Skin epidermis (tissue), 12 donors: Measurements from ENCODE around the gene TGFBR3.

ENCODE experiments used
- H3K27ac ChIP-seq, 21 experiments: fragments of 200-600 bp; sonication (generic) in 11 of 21; one replicate each; pipeline ENCODE4 v1.5.0; 2020; ENCODE audit warnings: mild to moderate bottlenecking in 3 of 21, inconsistent platforms in 2 of 21, moderate library complexity in 2 of 21
- H3K4me3 ChIP-seq, 7 experiments: fragments of 200-600 bp; sonication (generic) in 2 of 7; one replicate each; pipeline ENCODE4 v1.5.0; 2020; ENCODE audit warnings: inconsistent platforms in 2 of 7, mild to moderate bottlenecking in 2 of 7, moderate library complexity in 1 of 7

The TGFBR3 gene

DNA sequence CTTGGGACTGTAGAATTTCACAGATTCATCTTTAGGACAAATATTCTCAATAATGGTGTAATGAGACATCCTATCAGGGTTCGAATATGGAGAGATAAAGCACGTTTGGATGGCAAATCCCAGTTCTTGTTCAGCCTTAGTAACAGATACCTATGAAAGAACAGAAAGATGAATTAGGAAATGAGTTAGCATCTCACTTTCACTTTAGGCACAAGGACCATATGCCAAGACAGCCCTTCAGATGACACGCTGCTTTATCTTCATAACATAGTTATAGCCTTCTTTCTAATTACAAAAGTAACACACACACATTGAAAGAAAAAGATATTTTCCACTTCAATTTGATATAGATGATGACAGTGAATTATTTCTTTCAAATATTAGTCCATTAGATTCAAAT, 173.6 kb downstream of the TGFBR3 start:
- H3K4me3 ChIP-seq: no peak overlapping the region
- H3K27ac ChIP-seq: peak overlapping the region in 8 of 21 experiments; percentile 5 to 74 (median 54)

DNA sequence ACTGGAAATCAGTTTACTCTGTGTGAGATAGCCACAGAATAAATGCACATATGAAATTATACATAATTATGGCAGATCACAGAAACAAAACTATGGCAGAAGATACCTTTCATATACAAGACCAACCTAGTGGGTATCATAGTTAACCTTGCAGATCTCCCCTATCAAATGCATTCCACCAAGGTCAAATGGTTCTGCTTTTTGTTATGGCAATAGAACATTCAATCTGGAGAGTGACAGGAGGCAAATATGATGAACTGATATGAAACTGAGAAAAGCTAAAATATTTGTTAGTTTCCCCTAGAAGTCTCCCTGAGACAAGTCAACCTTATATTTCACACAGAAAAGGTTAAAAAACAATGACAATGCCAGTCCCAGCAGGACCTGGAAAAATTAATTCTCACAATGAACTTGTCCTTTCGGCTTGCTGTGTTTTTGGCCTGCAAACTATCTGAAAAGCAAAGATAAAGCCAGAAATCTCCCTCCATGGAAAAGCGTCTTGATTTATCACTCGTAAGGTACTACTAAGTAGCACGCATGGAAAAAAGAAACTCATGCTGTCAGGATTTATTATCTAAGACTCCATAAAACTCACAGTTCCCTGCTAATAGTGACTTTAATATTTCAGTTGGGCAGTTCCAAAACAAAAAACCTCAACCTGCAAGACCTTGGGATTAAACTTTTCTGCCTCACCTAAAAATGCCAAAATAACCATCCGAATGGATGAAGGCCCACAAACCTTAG, 174.3 kb downstream of the TGFBR3 start:
- H3K27ac ChIP-seq: peak overlapping the region in 2 of 21 experiments; percentile 17 to 32

DNA sequence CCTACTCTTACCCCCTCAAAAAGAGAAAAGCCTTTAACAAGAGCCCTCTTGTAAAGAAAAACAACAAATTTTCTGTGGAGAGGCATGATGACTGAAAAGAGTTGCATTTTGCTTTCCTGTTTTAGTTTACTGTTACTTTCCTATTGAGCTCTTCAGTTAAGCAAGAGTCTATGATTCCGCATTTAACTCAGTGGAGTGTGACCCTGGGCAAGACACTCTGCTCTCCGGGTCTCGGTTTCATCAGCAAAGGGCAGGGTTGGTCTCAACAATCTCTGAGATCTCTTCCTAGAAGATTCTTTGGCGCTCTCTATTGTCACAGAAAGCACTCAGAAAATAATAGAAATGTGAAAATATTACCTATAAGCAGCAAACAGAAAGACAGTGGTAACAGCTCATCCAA, 175.7 kb downstream of the TGFBR3 start:
- Histone ChIP-seq H3K4me3 (no peak overlapping the region), H3K27ac (peak overlapping the region in 1 of 21 experiments; percentile 50)

More for the DNA sequence above, 174.3 kb downstream of the TGFBR3 start:
- H3K4me3 ChIP-seq: no peak overlapping the region

DNA sequence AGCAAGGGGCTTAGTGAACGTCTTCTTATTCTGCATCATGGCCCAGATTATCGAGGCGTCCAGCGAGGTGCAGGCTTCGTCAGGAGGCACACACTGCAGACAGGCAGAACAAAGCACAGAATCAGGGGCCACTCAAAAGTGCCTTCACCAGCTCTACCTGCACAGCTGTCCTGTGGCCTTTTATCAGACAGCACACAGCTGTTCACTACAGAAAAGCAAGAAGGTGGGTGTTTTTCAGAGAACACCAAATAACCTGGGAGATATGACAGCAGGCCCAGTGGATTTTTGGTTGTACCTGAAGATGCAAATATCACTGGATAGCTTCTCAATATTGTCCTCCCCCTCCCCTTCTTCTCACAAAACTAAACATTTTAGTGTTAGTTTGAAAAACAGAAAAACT, 177.3 kb downstream of the TGFBR3 start:
- H3K27ac ChIP-seq: no peak overlapping the region
- no peak overlapping the region for H3K4me3 ChIP-seq

DNA sequence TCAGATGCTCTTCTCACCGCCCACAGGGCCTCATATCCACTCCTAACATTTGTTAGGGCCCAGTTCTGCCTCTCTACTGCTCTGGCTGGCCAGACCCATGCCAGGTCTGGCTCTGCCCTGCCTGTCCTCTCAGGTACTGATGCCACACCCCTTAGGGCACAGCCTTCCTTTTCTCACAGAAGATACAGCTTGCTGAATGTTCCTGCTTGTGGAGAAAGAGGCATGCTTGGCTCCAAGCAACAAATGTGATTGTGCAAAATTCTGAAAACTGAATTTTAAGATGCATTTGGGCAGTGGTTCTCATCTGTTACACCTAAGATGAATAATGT, 178.1 kb downstream of the TGFBR3 start:
- peak overlapping the region in 1 of 21 experiments; percentile 15 for H3K27ac ChIP-seq

GRCh38 chr1:91707114-91707889, 178.6 kb downstream of the TGFBR3 start:
- Histone ChIP-seq H3K4me3 (no peak overlapping the region), H3K27ac (peak overlapping the region in 1 of 21 experiments; percentile 15)

More for the DNA sequence above, 178.1 kb downstream of the TGFBR3 start:
- H3K4me3 ChIP-seq: no peak overlapping the region

- Histone ChIP-seq H3K4me3 (no peak overlapping the region), H3K27ac (no peak overlapping the region)
Measured at GRCh38 chr1:91706140-91706957, 179.6 kb downstream of the TGFBR3 start.

GRCh38 chr1:91704746-91705145, 181.2 kb downstream of the TGFBR3 start:
- Histone ChIP-seq H3K4me3 (no peak overlapping the region), H3K27ac (peak overlapping the region in 1 of 21 experiments; percentile 20)

DNA sequence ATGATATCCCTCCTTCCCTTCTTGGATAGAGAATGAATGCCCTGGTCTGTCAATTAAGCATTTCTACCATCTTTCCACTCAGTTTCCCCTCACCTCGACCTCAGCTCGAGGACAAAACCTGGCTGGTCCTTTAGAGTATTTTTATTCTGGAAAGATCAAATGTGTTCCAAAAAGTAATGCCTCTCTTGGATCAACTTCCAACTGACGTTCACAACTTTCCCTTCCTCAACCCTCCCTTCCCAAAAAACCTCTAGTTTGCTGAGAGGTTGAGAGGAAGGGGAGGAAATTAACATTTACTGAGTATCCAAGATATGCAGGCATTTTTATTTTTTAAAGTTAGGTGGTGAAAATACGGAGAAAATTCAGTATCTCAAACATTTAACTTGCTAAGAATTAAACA, 182.9 kb downstream of the TGFBR3 start:
- Histone ChIP-seq H3K27ac (no peak overlapping the region), H3K4me3 (no peak overlapping the region)

DNA sequence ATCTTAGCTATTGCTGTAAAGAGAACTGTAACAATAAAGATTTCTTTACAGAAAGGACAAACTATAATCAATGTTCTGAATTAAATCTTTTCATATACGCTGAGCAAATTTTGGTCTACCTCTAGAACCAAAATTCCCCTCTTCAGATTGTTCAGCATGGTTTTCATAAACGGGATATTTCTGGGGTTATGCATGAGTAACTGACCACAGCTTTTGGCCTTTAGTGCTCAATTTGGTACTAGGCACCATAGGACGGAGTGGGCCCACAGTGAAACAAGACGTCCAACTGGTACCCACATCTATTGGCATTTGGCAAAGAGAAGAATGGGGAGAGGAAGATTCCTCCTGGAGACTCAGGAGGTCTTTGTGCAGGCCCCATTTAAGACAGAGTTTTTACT, 184.5 kb downstream of the TGFBR3 start:
- no peak overlapping the region for H3K4me3 ChIP-seq
- peak overlapping the region in 9 of 21 experiments; percentile 15 to 56 (median 43) for H3K27ac ChIP-seq

GRCh38 chr1:91700771-91701471, 185.0 kb downstream of the TGFBR3 start:
- H3K4me3 ChIP-seq: no peak overlapping the region
- H3K27ac ChIP-seq: peak overlapping the region in 12 of 21 experiments; percentile 1 to 56 (median 30)

GRCh38 chr1:91700332-91700731, 185.6 kb downstream of the TGFBR3 start:
- Histone ChIP-seq H3K4me3 (no peak overlapping the region), H3K27ac (peak overlapping the region in 10 of 21 experiments; percentile 1 to 45 (median 26))

GRCh38 chr1:91699339-91699974, 186.5 kb downstream of the TGFBR3 start:
- H3K27ac ChIP-seq: peak overlapping the region in 10 of 21 experiments; percentile 9 to 69 (median 46)
- no peak overlapping the region for H3K4me3 ChIP-seq

GRCh38 chr1:91697861-91698260, 188.1 kb downstream of the TGFBR3 start:
- H3K27ac ChIP-seq: peak overlapping the region in 10 of 21 experiments; percentile 2 to 66 (median 34)
- H3K4me3 ChIP-seq: no peak overlapping the region

DNA sequence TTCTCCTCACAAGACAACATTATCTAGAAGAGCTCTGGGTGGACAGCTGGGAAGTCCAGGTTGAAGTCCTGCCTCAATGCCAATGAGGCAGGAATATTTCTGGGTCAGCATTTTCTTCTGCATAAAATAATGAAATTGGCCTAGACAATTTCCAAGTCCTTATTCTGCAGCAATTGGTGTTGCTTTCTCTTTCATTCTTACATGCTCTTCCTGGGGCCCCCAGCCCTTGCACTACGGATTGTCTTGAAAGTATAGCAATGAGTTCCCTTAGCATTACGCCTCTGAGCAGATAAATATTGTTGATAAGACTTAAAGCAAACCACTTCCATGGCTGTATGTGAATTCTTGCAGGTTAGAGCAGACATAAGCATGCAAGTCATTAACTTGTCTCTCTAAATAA, 188.5 kb downstream of the TGFBR3 start:
- Histone ChIP-seq H3K27ac (peak overlapping the region in 10 of 21 experiments; percentile 2 to 66 (median 30)), H3K4me3 (no peak overlapping the region)

DNA sequence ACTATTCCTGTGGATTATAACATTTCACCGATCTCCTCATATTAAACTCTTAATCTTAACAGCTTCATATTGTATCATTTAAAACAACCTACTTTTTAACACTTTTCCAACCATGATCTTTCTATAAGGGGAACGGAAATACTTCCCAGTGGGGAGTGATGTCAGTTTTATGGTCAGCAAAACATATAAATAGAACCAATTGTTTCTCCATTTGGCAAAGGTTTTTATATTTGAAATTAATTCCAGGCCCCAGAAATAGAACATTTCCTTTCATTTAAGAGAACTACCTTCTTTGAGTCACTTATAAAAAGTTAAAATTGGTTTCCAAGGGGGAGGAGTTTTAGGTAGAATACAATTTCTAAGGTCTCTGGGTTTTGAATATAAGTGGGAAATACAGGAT, 189.6 kb downstream of the TGFBR3 start:
- H3K27ac ChIP-seq: peak overlapping the region in 9 of 21 experiments; percentile 1 to 66 (median 43)
- no peak overlapping the region for H3K4me3 ChIP-seq

- H3K27ac ChIP-seq: peak overlapping the region in 6 of 21 experiments; percentile 2 to 40 (median 32)
- H3K4me3 ChIP-seq: no peak overlapping the region
Measured at GRCh38 chr1:91693557-91693956, 192.4 kb downstream of the TGFBR3 start.

- no peak overlapping the region for H3K4me3 ChIP-seq
- H3K27ac ChIP-seq: no peak overlapping the region
Measured at GRCh38 chr1:91691525-91691924, 194.4 kb downstream of the TGFBR3 start.
